Suppressor macrophage treated with lipopolysaccharide for 1 hour (primary cell): Measurements from ENCODE around the gene MMP23B.
"Not testable (repeated sequence)": the region's sequence is repeated elsewhere in the genome, so short reads cannot be mapped to it uniquely, and the experiment has no call there.

ENCODE experiments used
- DNase-seq, 3 donors: peaks; one replicate each; pipeline ENCODE4 v3.0.0-alpha.2; 2020 to 2022

MMP23B gene

DNA sequence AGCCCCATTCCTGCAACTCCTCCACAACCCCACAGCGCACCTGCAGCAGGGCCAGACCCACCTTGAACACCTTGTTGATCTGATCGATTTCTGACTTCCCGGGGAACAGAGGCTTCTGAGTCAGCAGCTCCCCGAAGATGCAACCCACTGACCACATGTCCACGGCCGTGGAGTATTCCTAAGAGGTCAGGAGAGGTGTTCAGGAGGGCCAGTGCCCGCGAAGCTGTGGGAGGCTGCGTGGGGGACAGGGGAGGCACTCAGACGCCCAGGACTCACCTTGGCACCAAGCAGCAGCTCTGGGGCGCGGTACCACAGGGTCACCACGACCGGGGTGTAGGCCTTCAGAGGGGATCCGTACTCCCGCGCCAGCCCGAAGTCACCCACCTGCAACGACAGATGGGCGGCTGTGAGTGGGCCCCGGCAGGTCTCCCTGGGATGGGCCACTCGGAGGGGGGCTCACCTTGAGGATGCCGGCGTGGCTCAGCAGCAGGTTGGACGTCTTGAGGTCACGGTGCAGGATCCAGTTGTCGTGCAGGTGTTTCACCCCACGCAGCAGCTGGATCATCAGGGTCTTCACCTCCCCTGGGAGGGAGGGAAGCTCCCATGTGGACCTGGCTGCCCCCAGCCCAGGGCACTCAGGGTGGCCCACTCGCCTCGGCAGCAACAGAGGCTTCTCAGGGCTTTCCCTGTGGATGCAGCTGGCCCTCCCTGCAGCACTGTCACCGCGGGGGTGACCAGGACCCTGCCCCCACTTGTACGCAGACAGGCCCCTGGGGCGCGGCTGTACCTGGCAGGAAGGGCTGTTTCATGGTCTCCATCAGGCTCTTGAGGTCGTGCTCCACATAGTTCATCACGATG is 4.9 kb downstream of the MMP23B start:
- not testable (repeated sequence) for DNase-seq

- not testable (repeated sequence) for DNase-seq
Measured at GRCh38 chr1:1637479-1637875, 5.5 kb downstream of the MMP23B start.

GRCh38 chr1:1638528-1638927 is 6.6 kb downstream of the MMP23B start:
- not testable (repeated sequence) for DNase-seq

DNA sequence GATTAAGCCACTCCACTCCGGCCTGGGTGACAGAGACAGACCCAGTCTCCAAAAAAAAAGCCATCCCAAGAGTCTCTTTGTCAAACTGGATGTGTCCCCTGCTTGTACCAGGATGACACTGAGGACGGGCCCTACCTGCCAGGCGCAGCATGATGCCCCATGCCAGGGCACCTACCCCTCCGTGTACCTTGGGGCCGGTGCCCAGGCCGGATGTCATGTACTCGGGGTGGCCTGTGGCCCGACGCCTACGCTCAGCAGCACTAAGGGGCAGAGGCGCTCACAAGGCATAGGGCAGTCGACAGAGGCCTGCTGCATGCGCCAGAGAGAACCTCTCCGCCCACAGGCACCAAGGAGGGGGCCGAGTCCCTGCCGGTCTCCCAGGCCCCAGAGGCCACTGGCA is 7.4 kb downstream of the MMP23B start:
- DNase-seq: not testable (repeated sequence)

DNA sequence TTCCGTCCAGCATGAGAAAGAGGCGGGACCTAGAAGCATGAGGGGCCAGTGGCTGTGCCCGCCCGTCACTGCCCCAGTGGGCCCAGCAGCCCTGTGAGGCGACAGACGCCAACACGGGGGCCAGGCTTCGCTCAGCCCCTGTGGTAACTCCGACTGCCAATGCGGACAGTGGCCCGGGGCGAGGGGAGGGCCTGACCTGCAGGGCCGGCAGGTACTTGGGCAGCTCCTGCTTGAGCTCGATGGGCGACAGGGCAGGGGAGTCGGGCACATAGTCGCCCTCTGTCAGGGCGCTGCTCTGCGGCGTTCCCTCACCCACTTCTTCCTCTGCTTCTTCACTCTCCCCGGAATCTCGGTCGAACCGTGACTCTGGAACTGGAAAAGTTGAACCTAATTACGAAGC is 8.1 kb downstream of the MMP23B start:
- not testable (repeated sequence) for DNase-seq

DNA sequence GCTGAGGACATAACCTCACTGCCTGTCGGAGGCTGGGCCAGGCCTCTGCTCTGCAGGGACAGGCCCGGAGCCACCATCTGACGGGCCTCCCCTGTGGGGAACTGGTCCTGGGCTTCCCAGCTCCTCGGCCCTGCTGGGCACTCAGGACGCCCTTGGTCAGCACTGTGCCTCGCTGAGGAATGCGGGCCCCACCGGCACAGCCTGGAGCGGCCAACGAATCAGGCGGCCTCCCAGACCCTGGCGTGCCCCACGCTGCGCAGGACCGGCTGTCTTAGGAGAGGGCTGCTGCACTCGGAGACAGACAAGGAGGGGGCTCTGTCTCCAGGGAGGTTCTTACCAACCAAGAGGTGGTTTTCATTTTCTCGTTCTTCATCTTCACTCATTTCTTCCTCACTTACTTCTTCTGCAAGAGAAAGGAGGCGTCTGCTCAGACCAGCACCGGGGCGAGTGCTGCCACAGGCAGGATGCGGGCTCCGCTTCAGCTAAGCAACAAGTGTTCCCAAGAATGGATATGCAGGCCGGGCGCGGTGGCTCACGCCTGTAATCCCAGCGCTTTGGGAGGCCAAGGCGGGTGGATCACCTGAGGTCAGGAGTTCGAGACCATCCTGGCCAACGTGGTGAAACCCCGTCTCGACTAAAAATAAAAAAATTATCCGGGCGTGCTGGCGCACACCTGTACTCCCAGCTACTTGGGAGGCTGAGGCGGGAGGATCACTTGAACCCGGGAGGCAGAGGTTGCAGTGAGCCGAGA is 8.9 kb downstream of the MMP23B start:
- DNase-seq: not testable (repeated sequence)

GRCh38 chr1:1646326-1646725 is 14.4 kb downstream of the MMP23B start:
- not testable (repeated sequence) for DNase-seq

DNA sequence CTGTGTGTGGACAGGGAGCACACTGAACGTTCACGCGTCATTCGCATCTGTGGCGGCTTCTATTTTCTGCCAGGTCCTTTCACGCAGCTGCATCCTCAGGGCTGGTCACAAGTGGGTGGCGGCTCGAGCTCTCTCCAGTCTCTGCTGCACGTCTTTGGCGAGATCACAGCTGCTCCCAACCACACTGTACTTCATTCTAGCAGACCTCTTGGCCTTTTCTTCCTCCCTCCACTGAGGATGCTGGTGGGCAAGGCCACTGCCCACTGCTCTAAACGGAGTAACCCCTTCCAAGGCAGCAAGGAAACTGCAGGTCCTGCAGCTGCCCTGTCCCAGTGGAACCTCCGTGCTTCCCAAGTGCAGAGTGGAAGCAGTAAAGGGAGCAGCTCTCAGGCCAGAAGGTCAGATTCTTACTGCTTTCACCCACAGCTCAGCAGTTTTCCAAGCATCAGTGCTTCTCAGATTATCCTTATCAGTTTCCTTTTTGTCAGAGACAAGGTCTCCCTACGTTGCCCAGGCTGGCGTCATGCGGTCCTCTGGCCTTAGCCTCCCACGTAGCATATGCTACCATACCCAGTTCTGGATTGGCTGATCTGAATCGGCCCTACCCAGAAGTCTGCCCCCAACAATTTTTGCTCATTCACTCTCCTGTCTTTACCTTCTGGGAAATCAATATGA is 15.7 kb downstream of the MMP23B start:
- not testable (repeated sequence) for DNase-seq

DNA sequence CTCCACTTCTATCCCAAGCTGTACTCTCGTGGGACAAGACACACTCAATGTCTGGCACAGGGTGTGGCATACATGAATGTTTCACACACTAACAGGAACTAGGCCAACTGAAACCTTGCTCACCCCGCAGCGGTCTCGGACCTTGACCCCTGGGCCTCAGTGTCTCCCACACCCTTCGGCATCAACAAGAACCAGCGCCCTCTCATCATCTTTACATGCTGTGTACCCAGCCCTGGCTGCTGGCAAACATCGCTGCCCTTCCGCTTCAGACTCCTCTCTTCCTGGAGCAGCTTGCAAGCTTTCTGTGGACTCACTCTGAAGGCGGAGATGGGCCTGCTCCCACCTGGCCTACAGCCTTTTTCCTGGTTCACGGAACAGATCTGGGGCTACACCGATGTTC is 16.3 kb downstream of the MMP23B start:
- DNase-seq: not testable (repeated sequence)

DNA sequence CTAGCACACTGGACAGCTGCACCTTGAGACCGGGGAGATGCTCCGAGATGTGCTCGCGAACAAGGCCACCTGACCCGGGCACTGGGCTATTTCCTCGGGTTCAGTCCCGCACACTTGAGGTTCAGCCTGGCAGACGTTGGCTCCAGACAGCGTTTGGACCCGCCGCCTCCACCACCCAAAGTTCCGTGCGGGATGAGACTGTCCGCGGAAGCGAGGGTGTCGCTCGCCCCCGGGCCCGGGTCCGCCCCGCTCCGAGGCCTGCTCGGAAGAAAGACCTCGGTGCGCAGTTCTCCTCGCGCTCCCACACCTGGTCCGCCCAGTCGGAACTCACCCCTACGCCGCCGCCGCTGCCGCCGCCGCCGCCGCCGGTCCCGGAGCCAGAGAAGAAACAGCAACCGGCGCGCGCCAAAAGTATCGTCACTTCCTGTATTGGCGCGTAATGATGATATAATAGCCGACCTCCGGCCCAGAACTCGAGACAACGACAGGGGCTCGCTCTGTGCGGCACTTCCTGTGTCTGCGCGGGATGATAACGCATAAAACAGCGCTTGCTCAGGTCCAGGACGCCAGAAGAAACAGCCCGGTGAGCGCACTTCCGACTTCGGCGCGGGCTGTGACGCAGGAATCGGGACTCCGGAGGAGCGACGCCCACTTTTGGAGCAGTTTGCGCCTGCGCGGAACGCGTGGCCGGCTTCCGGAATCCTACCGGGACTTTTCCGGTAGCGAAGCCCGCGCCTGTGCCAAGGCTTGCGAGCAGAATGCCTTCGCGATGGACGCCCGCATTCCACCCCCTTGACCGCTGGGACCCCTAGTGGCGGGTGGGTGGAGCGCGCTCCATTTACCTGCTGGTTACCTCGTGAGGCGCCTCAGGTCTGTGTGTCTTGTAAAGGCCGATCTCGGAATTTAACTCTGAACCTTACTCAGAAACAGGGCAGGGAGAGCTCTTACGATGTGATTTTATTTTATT is 26.9 kb downstream of the MMP23B start, which contains the start of gene CDK11B:
Gene CDK11B, minus strand, starts transcription at position 422 of the 967 bp plus-strand sequence. CDS start 1,519 bp downstream, outside the sequence.
- DNase-seq: peak; percentile 93 to 98 (median 96)

GRCh38 chr1:1662392-1662791 is 30.4 kb downstream of the MMP23B start:
- not testable (repeated sequence) for DNase-seq

- not testable (repeated sequence) for DNase-seq
Measured at GRCh38 chr1:1662830-1663560, 31.0 kb downstream of the MMP23B start.

DNA sequence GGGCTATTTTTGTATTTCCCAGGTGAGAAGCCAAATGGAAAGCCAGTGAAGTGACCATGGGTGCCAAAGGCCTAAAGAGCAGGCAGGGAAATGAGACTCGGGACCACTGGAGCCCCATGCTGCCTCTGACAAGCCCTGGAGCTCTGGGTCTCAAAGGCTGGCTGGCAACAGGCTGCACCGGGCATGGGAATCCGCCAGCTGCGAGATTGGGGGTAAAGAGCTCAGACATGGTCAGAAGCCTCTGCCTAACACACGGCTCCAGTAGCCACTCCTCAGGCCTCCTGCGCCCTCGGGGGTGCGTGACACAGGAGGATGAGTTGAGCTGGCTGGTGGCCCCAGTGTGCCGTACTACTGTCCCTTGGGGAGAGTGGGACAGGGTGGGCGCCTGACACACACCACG is 32.3 kb downstream of the MMP23B start:
- DNase-seq: not testable (repeated sequence)

- DNase-seq: no peak
Measured at GRCh38 chr1:1664941-1665814, 33.2 kb downstream of the MMP23B start.

GRCh38 chr1:1665815-1666251 is 33.9 kb downstream of the MMP23B start:
- DNase-seq: peak; percentile 31 to 60 (median 44)

- DNase-seq: no peak
Measured at GRCh38 chr1:1666526-1666925, 34.6 kb downstream of the MMP23B start.

DNA sequence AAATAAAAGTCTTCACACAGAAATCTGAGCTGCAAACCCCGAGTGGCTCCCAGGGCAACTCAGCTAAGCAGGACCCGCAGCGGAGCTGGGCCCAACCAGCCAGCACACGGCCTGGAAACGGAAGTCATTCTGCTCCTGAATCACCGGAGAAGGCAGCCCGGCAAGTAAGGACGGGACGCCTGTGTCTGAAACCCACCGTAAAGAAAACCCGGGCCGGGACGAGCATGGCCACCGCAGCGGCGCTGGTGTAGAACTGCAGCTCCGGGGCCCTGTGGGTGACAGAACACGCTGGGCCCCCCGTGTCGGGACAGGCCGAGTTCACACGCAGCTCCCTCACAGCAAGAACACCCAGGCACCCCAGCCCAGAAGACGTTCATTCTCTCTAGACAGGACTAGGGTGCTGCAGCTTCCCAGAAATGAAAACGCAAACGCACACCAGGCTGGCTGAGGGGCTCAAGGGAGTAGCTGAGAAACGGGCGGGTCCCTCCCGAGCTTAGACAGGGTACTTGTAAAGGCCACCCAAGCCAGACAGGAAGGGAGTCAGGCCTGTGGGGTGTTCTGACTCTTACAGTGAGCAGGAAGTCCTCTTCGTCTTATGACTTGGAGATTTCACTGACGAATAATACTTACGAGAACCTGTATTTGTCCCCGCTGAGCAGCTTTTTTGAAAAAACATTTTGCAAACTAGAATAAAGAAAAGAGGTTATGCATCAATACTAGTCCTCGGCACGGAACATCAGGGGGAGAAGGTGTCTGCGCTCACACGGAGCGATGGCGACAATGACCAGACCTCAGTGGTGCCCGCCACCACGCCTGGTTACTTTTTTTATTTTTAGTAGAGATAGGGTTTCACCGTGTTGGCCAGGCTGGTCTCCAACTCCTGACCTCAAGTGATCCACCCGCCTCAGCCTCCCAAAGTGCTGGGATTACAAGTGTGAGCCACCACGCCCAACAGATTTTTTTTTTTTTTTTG is 37.8 kb downstream of the MMP23B start:
- DNase-seq: no peak

DNA sequence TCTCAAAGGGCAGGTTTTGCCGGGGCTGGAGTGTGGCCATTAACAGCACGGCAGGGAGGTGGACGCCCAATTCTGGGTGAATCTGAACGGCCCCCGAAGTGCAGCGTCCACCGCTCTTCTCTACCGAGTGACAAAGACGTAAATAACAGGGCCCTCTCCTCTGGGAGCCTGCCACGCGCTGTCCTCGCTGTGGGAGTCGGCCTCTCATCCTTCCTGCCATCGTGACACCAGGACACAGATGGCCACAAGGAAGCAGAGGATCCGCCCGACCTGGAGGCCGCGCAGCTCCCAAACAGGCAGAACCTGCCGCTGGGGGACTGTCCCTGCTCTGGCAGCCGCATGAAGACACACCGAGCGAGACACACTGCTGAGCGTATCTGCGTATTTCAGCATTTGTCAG is 38.9 kb downstream of the MMP23B start:
- DNase-seq: no peak
